Body of pancreas (tissue), 4 donors: Measurements from ENCODE around the gene FOXK1. TPM values are rescaled to one million over a fixed set of nuclear protein-coding genes. Genes with fewer than 3 reads are reported as not detected.

ENCODE experiments used
- ATAC-seq: fragments of 150-250 bp; one replicate; pipeline ENCODE4 v1.9.1; 2016
- DNase-seq, 4 donors: peaks; one replicate each; pipeline ENCODE4 v3.0.0-alpha.2; 2019
- H3K27ac ChIP-seq, 4 donors: fragments of 200-600 bp; sonication (generic); 1 replicate in 3 of 4; 2 replicates in 1 of 4; pipeline versions ENCODE4 v1.5.1 to v1.6.1; 2016 to 2019; ENCODE audit warnings: mild to moderate bottlenecking in 1 of 4, mixed read lengths in 1 of 4, moderate library complexity in 1 of 4
- H3K27me3 ChIP-seq, 2 donors: fragments of 200-600 bp; sonication (generic); one replicate each; pipeline ENCODE4 v1.6.0; 2016; ENCODE audit warnings: mild to moderate bottlenecking in 1 of 2
- H3K36me3 ChIP-seq, 2 donors: fragments of 200-600 bp; sonication (generic); replicated peaks in 1 of 2; 2 replicates each; pipeline ENCODE4 v1.5.1; 2016; ENCODE audit warnings: low read depth in 2 of 2; ENCODE audit not compliant: insufficient read depth in 1 of 2
- H3K4me1 ChIP-seq: fragments of 200-600 bp; sonication (generic); one replicate; pipeline ENCODE4 v1.6.0; 2016
- H3K4me3 ChIP-seq, 2 donors: fragments of 200-600 bp; sonication (generic); 1 replicate in 1 of 2; 2 replicates in 1 of 2; pipeline ENCODE4 v1.5.1; 2016 to 2019
- H3K9me3 ChIP-seq, 3 donors: fragments of 200-600 bp; sonication (generic); 1 replicate in 2 of 3; 2 replicates in 1 of 3; pipeline ENCODE4 v1.5.1; 2016
- POLR2A ChIP-seq, 3 donors: fragments of 450-650 bp; IDR thresholded peaks; one replicate each; pipeline ENCODE4 v1.6.1; 2016; ENCODE audit warnings: antibody characterized with exemption in 3 of 3, mild to moderate bottlenecking in 2 of 3
- WGBS, 2 donors: methylation state at CpG; one replicate each; pipeline ENCODE4 v1.1.5; 2017; 5-methylcytosine and 5-hydroxymethylcytosine counted together
- intact Hi-C: fragments of 100-400 bp; cut with DNase I; formaldehyde crosslinking; loops from one replicate; pipeline ENCODE4 v1.15.1; 2023
- total RNA-seq, 2 donors: library from RNA; depleted of rRNA; stranded (reverse); fragments of >200 nt; gene quantifications; one replicate each; pipeline ENCODE4 v1.1.0, GENCODE V29; 2016
- TF ChIP-seq, protein P1 (sequence below), 7 experiments: fragments of 450-650 bp in 4 of 7; fragments of 200-600 bp in 3 of 7; sonication (generic) in 3 of 7; IDR thresholded peaks; one replicate each; pipeline ENCODE4 v1.5.1; 2016 to 2019; ENCODE audit warnings: antibody characterized with exemption in 7 of 7

Gene FOXK1
- total RNA-seq, 2 donors from 2014 or later: 16.2 to 17.6 TPM

DNA sequence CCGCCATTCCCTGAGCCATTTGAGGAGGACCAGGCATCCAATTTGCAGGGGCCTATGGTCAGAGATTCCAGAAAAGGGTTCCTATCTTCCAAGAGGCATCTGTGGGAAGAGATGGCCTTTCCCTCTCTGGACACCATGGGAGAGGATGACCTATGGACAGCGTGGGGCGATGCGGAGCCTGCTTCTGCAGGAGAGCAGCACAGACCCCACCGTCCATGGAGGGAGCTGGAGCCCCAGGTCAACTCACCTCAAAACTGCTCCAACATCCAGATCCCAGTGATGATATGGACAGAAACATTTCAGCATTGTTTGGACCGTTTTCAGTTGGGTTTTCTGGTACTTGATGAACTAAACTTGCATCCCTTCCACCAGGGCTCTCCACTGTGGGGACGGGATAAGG lies 34.0 kb upstream of the FOXK1 start:
- intact Hi-C loops: no loop called here
- 84 to 85% methylated on average over 7 of the region's 7 CpGs for WGBS, 2 donors
- H3K4me1 ChIP-seq: peaks cover 15% of the 10 kb centered on the region
- no peak for TF ChIP-seq POLR2A (IDR thresholded peaks at IDR 0.05)
- TF ChIP-seq, protein P1, sequence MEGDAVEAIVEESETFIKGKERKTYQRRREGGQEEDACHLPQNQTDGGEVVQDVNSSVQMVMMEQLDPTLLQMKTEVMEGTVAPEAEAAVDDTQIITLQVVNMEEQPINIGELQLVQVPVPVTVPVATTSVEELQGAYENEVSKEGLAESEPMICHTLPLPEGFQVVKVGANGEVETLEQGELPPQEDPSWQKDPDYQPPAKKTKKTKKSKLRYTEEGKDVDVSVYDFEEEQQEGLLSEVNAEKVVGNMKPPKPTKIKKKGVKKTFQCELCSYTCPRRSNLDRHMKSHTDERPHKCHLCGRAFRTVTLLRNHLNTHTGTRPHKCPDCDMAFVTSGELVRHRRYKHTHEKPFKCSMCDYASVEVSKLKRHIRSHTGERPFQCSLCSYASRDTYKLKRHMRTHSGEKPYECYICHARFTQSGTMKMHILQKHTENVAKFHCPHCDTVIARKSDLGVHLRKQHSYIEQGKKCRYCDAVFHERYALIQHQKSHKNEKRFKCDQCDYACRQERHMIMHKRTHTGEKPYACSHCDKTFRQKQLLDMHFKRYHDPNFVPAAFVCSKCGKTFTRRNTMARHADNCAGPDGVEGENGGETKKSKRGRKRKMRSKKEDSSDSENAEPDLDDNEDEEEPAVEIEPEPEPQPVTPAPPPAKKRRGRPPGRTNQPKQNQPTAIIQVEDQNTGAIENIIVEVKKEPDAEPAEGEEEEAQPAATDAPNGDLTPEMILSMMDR (IDR thresholded peaks at IDR 0.05): no peak
- H3K27me3 ChIP-seq: no peaks in the 10 kb centered on the region
- ATAC-seq (no peak), DNase-seq (no peak)
- no peaks in the 10 kb centered on the region for H3K9me3 ChIP-seq
- H3K27ac ChIP-seq: no peak overlapping the region
- H3K36me3 ChIP-seq: no peaks in the 10 kb centered on the region
- H3K4me3 ChIP-seq: no peak overlapping the region

DNA sequence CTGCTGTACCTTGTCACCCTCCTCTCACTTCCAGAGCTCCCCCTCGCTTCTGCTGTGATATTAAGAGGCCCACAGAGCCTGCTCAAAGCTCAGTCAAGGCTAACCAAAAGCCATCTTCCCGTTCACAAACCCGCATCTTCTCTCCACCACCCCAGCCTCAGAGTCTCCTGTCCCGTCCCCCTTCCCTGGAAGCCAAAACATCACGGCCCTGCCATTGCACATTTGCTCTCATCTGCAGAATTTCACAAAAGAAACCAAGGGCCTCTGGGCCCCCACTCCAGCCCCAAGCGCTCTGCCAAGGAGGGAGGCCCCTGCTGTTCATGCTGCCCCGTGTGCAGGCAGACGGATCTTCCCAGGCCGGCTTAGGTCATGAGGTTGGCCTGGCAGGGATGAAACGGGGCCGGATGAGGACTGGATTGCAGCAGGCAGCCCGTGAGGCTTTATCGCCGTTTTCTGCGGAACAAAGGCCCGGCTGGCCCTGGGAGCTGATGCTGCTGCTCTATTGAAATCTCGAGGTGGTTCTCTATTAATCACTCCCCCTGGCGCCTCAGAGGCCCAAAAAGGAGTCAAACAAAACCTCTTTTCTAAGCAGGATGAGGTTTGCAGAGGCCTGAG lies 31.6 kb upstream of the FOXK1 start:
- no peaks in the 10 kb centered on the region for H3K9me3 ChIP-seq
- TF ChIP-seq, protein P1 (IDR thresholded peaks at IDR 0.05): no peak
- WGBS, 2 donors: 46 to 68% methylated on average over 13 to 18 of the region's 18 CpGs
- H3K27me3 ChIP-seq: no peaks in the 10 kb centered on the region
- no peak overlapping the region for H3K4me3 ChIP-seq
- H3K27ac ChIP-seq: peak overlapping the region in 3 of 4 donors; percentile 51 to 68 (median 57)
- ATAC-seq: peak; percentile 47
- H3K4me1 ChIP-seq: peaks cover 15% of the 10 kb centered on the region
- DNase-seq: peak in 2 of 4 donors; percentile 20 to 29
- intact Hi-C loops: no loop called here
- H3K36me3 ChIP-seq: no peaks in the 10 kb centered on the region

DNA sequence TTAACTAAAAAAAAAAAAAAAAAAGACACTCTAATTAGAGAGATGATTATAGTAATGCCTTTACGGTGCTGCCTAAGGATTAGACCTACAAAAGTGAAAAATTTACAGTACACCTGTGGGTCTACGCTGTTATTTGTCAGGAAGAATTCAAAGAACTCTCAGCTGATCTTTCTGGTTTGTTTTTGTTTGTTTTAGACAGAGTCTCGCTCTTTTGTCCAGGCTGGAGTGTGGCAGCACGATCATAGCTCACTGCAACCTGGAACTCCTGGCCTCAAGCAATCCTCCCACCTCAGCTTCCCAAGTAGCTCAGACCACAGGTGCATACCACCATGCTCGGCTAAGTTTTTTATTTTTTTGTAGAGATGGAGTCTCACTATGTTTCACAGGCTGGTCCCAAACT lies 28.3 kb upstream of the FOXK1 start:
- Histone ChIP-seq H3K27ac (no peak overlapping the region), H3K4me3 (no peak overlapping the region), H3K4me1 (peaks cover 15% of the 10 kb centered on the region), H3K27me3 (no peaks in the 10 kb centered on the region), H3K36me3 (no peaks in the 10 kb centered on the region), H3K9me3 (no peaks in the 10 kb centered on the region)
- no peak for DNase-seq
- 84 to 87% methylated on average over 5 of the region's 5 CpGs for WGBS, 2 donors
- TF ChIP-seq POLR2A (IDR thresholded peaks at IDR 0.05): no peak
- TF ChIP-seq, protein P1 (IDR thresholded peaks at IDR 0.05): no peak
- ATAC-seq: no peak
- intact Hi-C loops: no loop called here

- TF ChIP-seq, protein P1 (IDR thresholded peaks at IDR 0.05): no peak
- no peak for TF ChIP-seq POLR2A (IDR thresholded peaks at IDR 0.05)
- no peak for ATAC-seq
- H3K27ac ChIP-seq: no peak overlapping the region
- no peaks in the 10 kb centered on the region for H3K36me3 ChIP-seq
- intact Hi-C loops: no loop called here
- no peaks in the 10 kb centered on the region for H3K27me3 ChIP-seq
- no peak overlapping the region for H3K4me3 ChIP-seq
- WGBS, 2 donors: 77 to 95% methylated on average over 2 of the region's 2 CpGs
- peaks cover 15% of the 10 kb centered on the region for H3K4me1 ChIP-seq
- no peak for DNase-seq
- H3K9me3 ChIP-seq: no peaks in the 10 kb centered on the region
Observed at GRCh38 chr7:4655311-4655710, 26.8 kb upstream of the FOXK1 start.

DNA sequence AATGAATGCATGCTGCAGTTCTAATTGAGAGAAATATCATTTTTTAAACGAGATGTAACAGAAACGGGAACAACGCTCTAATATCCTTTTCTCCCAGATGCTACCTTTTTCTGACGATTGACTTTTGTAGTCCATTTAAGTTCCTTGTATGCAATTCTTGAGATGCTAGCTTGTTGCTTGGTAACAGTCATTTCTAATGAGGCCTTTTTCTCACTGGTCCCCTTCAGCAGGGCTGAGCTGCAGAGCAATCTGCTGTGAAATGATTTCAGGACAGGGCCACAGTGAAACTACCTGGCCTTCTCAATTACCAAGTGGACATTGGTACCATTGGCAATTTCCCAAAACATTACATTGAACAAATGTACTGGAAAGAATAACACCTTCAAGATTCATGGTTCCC lies 26.2 kb upstream of the FOXK1 start:
- H3K36me3 ChIP-seq: no peaks in the 10 kb centered on the region
- TF ChIP-seq, protein P1 (IDR thresholded peaks at IDR 0.05): no peak
- no peak for TF ChIP-seq POLR2A (IDR thresholded peaks at IDR 0.05)
- intact Hi-C loops: no loop called here
- no peak overlapping the region for H3K4me3 ChIP-seq
- no peaks in the 10 kb centered on the region for H3K9me3 ChIP-seq
- ATAC-seq (no peak), DNase-seq (no peak)
- no peak overlapping the region for H3K27ac ChIP-seq
- WGBS, 2 donors: 76 to 82% methylated on average over 4 of the region's 4 CpGs
- H3K27me3 ChIP-seq: no peaks in the 10 kb centered on the region
- peaks cover 10% of the 10 kb centered on the region for H3K4me1 ChIP-seq
